ENCODE measurements around the gene TNIK. TPM values are rescaled to one million over a fixed set of nuclear protein-coding genes. Genes with fewer than 3 reads are reported as not detected.

The TNIK gene
- total RNA-seq, 6 experiments from 2014 or later: 10.6 to 17.2 (median 11.8) TPM

GRCh38 chr3:171116824-171117395 lies 343.3 kb downstream of the TNIK start:
- DNase-seq: no peak
- TF ChIP-seq, protein P1, sequence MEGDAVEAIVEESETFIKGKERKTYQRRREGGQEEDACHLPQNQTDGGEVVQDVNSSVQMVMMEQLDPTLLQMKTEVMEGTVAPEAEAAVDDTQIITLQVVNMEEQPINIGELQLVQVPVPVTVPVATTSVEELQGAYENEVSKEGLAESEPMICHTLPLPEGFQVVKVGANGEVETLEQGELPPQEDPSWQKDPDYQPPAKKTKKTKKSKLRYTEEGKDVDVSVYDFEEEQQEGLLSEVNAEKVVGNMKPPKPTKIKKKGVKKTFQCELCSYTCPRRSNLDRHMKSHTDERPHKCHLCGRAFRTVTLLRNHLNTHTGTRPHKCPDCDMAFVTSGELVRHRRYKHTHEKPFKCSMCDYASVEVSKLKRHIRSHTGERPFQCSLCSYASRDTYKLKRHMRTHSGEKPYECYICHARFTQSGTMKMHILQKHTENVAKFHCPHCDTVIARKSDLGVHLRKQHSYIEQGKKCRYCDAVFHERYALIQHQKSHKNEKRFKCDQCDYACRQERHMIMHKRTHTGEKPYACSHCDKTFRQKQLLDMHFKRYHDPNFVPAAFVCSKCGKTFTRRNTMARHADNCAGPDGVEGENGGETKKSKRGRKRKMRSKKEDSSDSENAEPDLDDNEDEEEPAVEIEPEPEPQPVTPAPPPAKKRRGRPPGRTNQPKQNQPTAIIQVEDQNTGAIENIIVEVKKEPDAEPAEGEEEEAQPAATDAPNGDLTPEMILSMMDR (IDR thresholded peaks at IDR 0.05): no peak
- Mint-ChIP-seq H3K4me1 (ENCODE audit: low read depth) (peaks cover 28% of the 10 kb centered on the region), H3K27me3 (ENCODE audit: insufficient read depth) (no peaks in the 10 kb centered on the region), H3K27ac (no peak overlapping the region), H3K4me3 (no peak overlapping the region), H3K36me3 (ENCODE audit: low read depth) (peaks cover 19% of the 10 kb centered on the region; the same call in 1 of the 2 replicates), H3K9me3 (no peaks in the 10 kb centered on the region)

DNA sequence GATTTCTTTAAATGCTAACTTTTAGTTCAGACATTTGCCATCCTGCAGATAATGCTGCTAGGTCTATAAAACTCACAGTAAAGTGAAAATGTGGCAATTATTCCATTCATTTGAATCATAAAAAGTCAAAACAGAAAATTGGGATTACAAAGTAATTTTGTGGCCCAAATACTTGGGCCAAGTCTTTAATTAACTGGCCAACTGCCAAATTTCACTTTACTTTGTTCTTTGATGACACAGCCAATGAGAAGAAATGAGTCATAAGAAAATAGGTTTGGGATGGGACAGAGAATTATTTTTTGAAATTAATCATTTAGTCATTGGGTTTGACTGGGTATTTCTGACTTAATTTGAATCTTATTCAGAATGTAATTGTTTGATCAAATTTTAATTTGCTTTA lies 343.8 kb downstream of the TNIK start:
- TF ChIP-seq, protein P1 (IDR thresholded peaks at IDR 0.05): no peak
- Mint-ChIP-seq H3K4me3 (no peak overlapping the region), H3K9me3 (no peaks in the 10 kb centered on the region), H3K36me3 (ENCODE audit: low read depth) (peaks cover 19% of the 10 kb centered on the region), H3K27ac (no peak overlapping the region; the same call in 1 of the 2 replicates), H3K4me1 (ENCODE audit: low read depth) (peaks cover 28% of the 10 kb centered on the region), H3K27me3 (ENCODE audit: insufficient read depth) (no peaks in the 10 kb centered on the region)
- peak; percentile 31 for DNase-seq

DNA sequence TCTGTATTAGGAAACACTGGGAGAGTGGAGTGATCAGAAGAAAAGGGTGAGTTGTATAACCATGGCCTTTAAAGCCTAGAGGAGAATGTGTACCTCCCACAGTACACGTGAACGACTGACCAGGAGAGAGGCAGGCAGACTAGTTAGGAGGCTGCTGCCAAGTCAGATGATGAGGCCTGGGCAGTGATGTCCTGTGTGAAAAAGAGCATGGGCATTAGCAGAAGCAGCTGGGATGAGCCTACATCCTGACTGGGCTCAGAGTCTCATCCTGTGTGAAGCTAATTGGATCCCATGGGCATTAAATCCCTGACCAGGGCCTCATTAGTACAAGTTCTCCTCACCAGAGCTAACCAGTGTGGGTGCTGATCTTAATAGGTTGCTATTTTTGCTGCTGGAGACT lies 344.5 kb downstream of the TNIK start:
- peaks cover 13% of the 10 kb centered on the region for H3K36me3 Mint-ChIP-seq (ENCODE audit: low read depth)
- no peaks in the 10 kb centered on the region for H3K9me3 Mint-ChIP-seq
- peak overlapping the region; percentile 0; the same call in 1 of the 2 replicates for H3K27ac Mint-ChIP-seq
- TF ChIP-seq, protein P1 (IDR thresholded peaks at IDR 0.05): no peak
- H3K4me3 Mint-ChIP-seq: no peak overlapping the region
- DNase-seq: no peak
- H3K27me3 Mint-ChIP-seq (ENCODE audit: insufficient read depth): no peaks in the 10 kb centered on the region
- H3K4me1 Mint-ChIP-seq (ENCODE audit: low read depth): peaks cover 30% of the 10 kb centered on the region

- Mint-ChIP-seq H3K4me3 (no peak overlapping the region), H3K36me3 (ENCODE audit: low read depth) (peaks cover 11% of the 10 kb centered on the region), H3K27me3 (ENCODE audit: insufficient read depth) (no peaks in the 10 kb centered on the region), H3K27ac (no peak overlapping the region), H3K9me3 (no peaks in the 10 kb centered on the region), H3K4me1 (ENCODE audit: low read depth) (peaks cover 33% of the 10 kb centered on the region)
- DNase-seq: no peak
- TF ChIP-seq, protein P1 (IDR thresholded peaks at IDR 0.05): peak; percentile 34
These were observed 346.5 kb downstream of the TNIK start for GRCh38 chr3:171113716-171114115.

DNA sequence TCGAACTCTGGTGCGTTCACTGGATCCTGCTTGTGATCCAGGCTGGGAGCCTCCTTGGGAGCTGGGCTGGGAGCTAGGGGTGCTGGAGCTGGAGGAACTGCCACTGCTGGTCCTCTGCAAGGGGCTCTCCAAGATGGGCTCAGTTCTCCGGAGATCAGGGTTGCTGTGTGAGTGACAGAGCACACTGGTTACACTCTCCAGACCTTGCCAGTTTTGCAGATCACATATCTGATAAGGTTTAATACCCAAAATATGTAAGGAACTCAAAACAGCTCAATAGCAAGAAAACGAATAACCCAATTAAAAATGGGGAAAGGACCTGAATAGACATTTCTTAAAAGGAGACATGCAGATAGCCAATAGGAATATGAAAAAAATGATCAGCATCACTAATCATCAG lies 349.5 kb downstream of the TNIK start:
- TF ChIP-seq, protein P1 (IDR thresholded peaks at IDR 0.05): no peak
- no peak for DNase-seq
- Mint-ChIP-seq H3K4me1 (ENCODE audit: low read depth) (peaks cover 34% of the 10 kb centered on the region), H3K36me3 (ENCODE audit: low read depth) (peaks cover 29% of the 10 kb centered on the region), H3K27ac (no peak overlapping the region), H3K4me3 (no peak overlapping the region), H3K9me3 (no peaks in the 10 kb centered on the region), H3K27me3 (ENCODE audit: insufficient read depth) (no peaks in the 10 kb centered on the region)

Measured in HFFc6 (cell line).